ENCODE data around the gene IFT80. TPM values are rescaled to one million over a fixed set of nuclear protein-coding genes. Genes with fewer than 3 reads are reported as not detected.

The IFT80 gene
- total and polyA plus RNA-seq, 2 donors from 2014 or later = 17.5 to 36.6 TPM

GRCh38 chr3:160218136-160218535, 180.9 kb downstream of the IFT80 start:
- H3K4me3 ChIP-seq (ENCODE audit: low read length in 3 of 3) = no peak overlapping the region
- no peak for TF ChIP-seq CTCF (IDR thresholded peaks at IDR 0.05; ENCODE audit: borderline replicate concordance, extremely low read depth, insufficient read depth)
- no peak for FAIRE-seq
- no peaks in the 10 kb centered on the region for H3K27me3 ChIP-seq (ENCODE audit: control insufficient read depth, insufficient read depth, low read length)
- H3K9me3 ChIP-seq (ENCODE audit: control insufficient read depth in 2 of 3, insufficient read depth in 1 of 3, low read length in 3 of 3) = no peaks in the 10 kb centered on the region
- H3K36me3 ChIP-seq (ENCODE audit: control insufficient read depth in 2 of 3, insufficient read depth in 3 of 3, low read length in 3 of 3) = no peaks in the 10 kb centered on the region
- no peak overlapping the region for H3K9ac ChIP-seq (ENCODE audit: low read length in 3 of 3)
- H3K27ac ChIP-seq (ENCODE audit: low read depth in 2 of 2, low read length in 2 of 2) = no peak overlapping the region
- peak in 2 of 5 donors; percentile 14 to 18 for DNase-seq
- H3K4me1 ChIP-seq (ENCODE audit: control insufficient read depth in 2 of 3, insufficient read depth in 2 of 3, low read depth in 1 of 3, low read length in 3 of 3) = no peaks in the 10 kb centered on the region
- intact Hi-C loops (cut with DNase I) = no loop called here

- Histone ChIP-seq H3K9ac (ENCODE audit: low read length in 3 of 3) (no peak overlapping the region), H3K36me3 (ENCODE audit: control insufficient read depth in 2 of 3, insufficient read depth in 3 of 3, low read length in 3 of 3) (no peaks in the 10 kb centered on the region), H3K27me3 (ENCODE audit: control insufficient read depth, insufficient read depth, low read length) (no peaks in the 10 kb centered on the region), H3K27ac (ENCODE audit: low read depth in 2 of 2, low read length in 2 of 2) (no peak overlapping the region), H3K4me3 (ENCODE audit: low read length in 3 of 3) (no peak overlapping the region), H3K4me1 (ENCODE audit: control insufficient read depth in 2 of 3, insufficient read depth in 2 of 3, low read depth in 1 of 3, low read length in 3 of 3) (no peaks in the 10 kb centered on the region), H3K9me3 (ENCODE audit: control insufficient read depth in 2 of 3, insufficient read depth in 1 of 3, low read length in 3 of 3) (no peaks in the 10 kb centered on the region)
- intact Hi-C loops (cut with DNase I) = no loop called here
- DNase-seq = no peak
- FAIRE-seq = no peak
- no peak for TF ChIP-seq CTCF (IDR thresholded peaks at IDR 0.05; ENCODE audit: borderline replicate concordance, extremely low read depth, insufficient read depth)
These were observed 181.3 kb downstream of the IFT80 start for GRCh38 chr3:160217675-160218074.

GRCh38 chr3:160213191-160213590, 185.8 kb downstream of the IFT80 start:
- no peaks in the 10 kb centered on the region for H3K27me3 ChIP-seq (ENCODE audit: control insufficient read depth, insufficient read depth, low read length)
- H3K4me3 ChIP-seq (ENCODE audit: low read length in 3 of 3) = no peak overlapping the region
- intact Hi-C loops (cut with DNase I) = no loop called here
- no peak for DNase-seq
- no peaks in the 10 kb centered on the region for H3K9me3 ChIP-seq (ENCODE audit: control insufficient read depth in 2 of 3, insufficient read depth in 1 of 3, low read length in 3 of 3)
- TF ChIP-seq CTCF (IDR thresholded peaks at IDR 0.05; ENCODE audit: borderline replicate concordance, extremely low read depth, insufficient read depth) = no peak
- H3K36me3 ChIP-seq (ENCODE audit: control insufficient read depth in 2 of 3, insufficient read depth in 3 of 3, low read length in 3 of 3) = no peaks in the 10 kb centered on the region
- FAIRE-seq = no peak
- H3K9ac ChIP-seq (ENCODE audit: low read length in 3 of 3) = no peak overlapping the region
- no peak overlapping the region for H3K27ac ChIP-seq (ENCODE audit: low read depth in 2 of 2, low read length in 2 of 2)
- no peaks in the 10 kb centered on the region for H3K4me1 ChIP-seq (ENCODE audit: control insufficient read depth in 2 of 3, insufficient read depth in 2 of 3, low read depth in 1 of 3, low read length in 3 of 3)

- FAIRE-seq (no peak), DNase-seq (peak in 1 of 5 donors; percentile 10)
- Histone ChIP-seq H3K27ac (ENCODE audit: low read depth in 2 of 2, low read length in 2 of 2) (no peak overlapping the region), H3K4me3 (ENCODE audit: low read length in 3 of 3) (no peak overlapping the region), H3K9me3 (ENCODE audit: control insufficient read depth in 2 of 3, insufficient read depth in 1 of 3, low read length in 3 of 3) (no peaks in the 10 kb centered on the region), H3K36me3 (ENCODE audit: control insufficient read depth in 2 of 3, insufficient read depth in 3 of 3, low read length in 3 of 3) (no peaks in the 10 kb centered on the region), H3K9ac (ENCODE audit: low read length in 3 of 3) (no peak overlapping the region), H3K27me3 (ENCODE audit: control insufficient read depth, insufficient read depth, low read length) (no peaks in the 10 kb centered on the region), H3K4me1 (ENCODE audit: control insufficient read depth in 2 of 3, insufficient read depth in 2 of 3, low read depth in 1 of 3, low read length in 3 of 3) (no peaks in the 10 kb centered on the region)
- intact Hi-C loops (cut with DNase I) = no loop called here
- no peak for TF ChIP-seq CTCF (IDR thresholded peaks at IDR 0.05; ENCODE audit: borderline replicate concordance, extremely low read depth, insufficient read depth)
These were observed 188.2 kb downstream of the IFT80 start for GRCh38 chr3:160210799-160211221.

All from kidney (tissue), 14 donors.